ENCODE measurements around the gene HDGFL1. TPM values are rescaled to one million over a fixed set of nuclear protein-coding genes. Genes with fewer than 3 reads are reported as not detected.

The HDGFL1 gene
- total RNA-seq (not detected), polyA plus RNA-seq (not detected)
- long read RNA-seq, donor 1: 0 reads
- long read RNA-seq, donor 2: 0 reads

DNA sequence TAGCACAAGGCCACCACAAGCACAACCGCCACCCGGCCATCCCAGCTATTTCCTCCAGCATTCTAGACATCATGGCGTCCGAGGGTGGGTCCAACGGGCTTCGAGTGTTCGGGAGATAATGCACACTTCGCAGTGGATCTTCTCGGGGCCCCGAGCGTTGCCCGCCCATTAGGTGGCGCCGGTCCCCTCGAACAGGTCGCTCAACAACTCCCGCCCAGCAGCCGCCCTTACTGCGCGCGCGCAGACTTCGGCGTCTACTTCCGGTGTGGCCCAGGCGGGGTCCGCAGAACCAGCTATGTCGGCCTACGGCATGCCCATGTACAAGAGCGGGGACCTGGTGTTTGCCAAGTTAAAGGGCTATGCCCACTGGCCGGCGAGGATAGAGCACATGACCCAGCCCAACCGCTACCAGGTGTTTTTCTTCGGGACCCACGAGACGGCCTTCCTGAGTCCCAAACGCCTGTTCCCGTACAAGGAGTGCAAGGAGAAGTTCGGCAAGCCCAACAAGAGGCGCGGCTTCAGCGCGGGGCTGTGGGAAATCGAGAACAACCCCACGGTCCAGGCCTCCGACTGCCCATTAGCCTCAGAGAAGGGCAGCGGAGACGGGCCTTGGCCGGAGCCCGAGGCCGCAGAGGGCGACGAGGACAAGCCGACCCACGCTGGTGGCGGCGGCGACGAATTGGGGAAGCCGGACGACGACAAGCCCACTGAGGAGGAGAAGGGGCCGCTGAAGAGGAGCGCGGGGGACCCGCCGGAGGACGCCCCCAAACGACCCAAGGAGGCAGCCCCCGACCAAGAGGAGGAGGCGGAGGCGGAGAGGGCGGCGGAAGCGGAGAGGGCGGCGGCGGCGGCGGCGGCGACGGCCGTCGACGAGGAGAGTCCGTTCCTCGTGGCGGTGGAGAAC, at the start of gene HDGFL1:
Gene HDGFL1, plus strand, starts transcription at position 286 of the 904 bp plus-strand sequence. Its CDS starts 10 bp downstream, at position 296.
- H3K4me3 ChIP-seq (ENCODE audit: low read length in 2 of 2): no peak within 1 kb of the TSS
- no peaks in the 10 kb centered on the region for H3K36me3 ChIP-seq (ENCODE audit: control insufficient read depth in 1 of 2, insufficient read depth in 2 of 2, low read length in 1 of 2)
- H3K9me3 ChIP-seq (ENCODE audit: control insufficient read depth, low read length): no peaks in the 10 kb centered on the region
- H3K27ac ChIP-seq (ENCODE audit: low read depth in 1 of 2, low read length in 2 of 2): no peak within 1 kb of the TSS
- intact Hi-C loops (cut with DNase I): no loop called here
- DNase-seq (peak in 1 of 2 donors; percentile 69), ATAC-seq (ENCODE audit: low FRiP score) (no peak)
- no peaks in the 10 kb centered on the region for H3K4me1 ChIP-seq (ENCODE audit: control insufficient read depth in 1 of 2, insufficient read depth in 2 of 2, low read length in 2 of 2)
- 97 to 98% methylated on average over 82 to 89 of the region's 89 CpGs for WGBS, 2 donors
- H3K27me3 ChIP-seq (ENCODE audit: control insufficient read depth in 1 of 2, insufficient read depth in 2 of 2, low read length in 1 of 2): no peaks in the 10 kb centered on the region

- DNase-seq (no peak), ATAC-seq (ENCODE audit: low FRiP score) (no peak)
- WGBS, 2 donors: 83 to 87% methylated on average over 4 of the region's 4 CpGs
- H3K27me3 ChIP-seq (ENCODE audit: control insufficient read depth in 1 of 2, insufficient read depth in 2 of 2, low read length in 1 of 2): no peaks in the 10 kb centered on the region
- no peaks in the 10 kb centered on the region for H3K36me3 ChIP-seq (ENCODE audit: control insufficient read depth in 1 of 2, insufficient read depth in 2 of 2, low read length in 1 of 2)
- intact Hi-C loops (cut with DNase I): no loop called here
- no peak overlapping the region for H3K4me3 ChIP-seq (ENCODE audit: low read length in 2 of 2)
- H3K9me3 ChIP-seq (ENCODE audit: control insufficient read depth, low read length): no peaks in the 10 kb centered on the region
- H3K27ac ChIP-seq (ENCODE audit: low read depth in 1 of 2, low read length in 2 of 2): no peak overlapping the region
- H3K4me1 ChIP-seq (ENCODE audit: control insufficient read depth in 1 of 2, insufficient read depth in 2 of 2, low read length in 2 of 2): no peaks in the 10 kb centered on the region
Observed at GRCh38 chr6:22521035-22521434, 48.3 kb upstream of the HDGFL1 start.

GRCh38 chr6:22526736-22527135, 42.6 kb upstream of the HDGFL1 start:
- no peak overlapping the region for H3K27ac ChIP-seq (ENCODE audit: low read depth in 1 of 2, low read length in 2 of 2)
- no peaks in the 10 kb centered on the region for H3K9me3 ChIP-seq (ENCODE audit: control insufficient read depth, low read length)
- intact Hi-C loops (cut with DNase I): no loop called here
- H3K4me1 ChIP-seq (ENCODE audit: control insufficient read depth in 1 of 2, insufficient read depth in 2 of 2, low read length in 2 of 2): no peaks in the 10 kb centered on the region
- DNase-seq (no peak), ATAC-seq (ENCODE audit: low FRiP score) (no peak)
- H3K36me3 ChIP-seq (ENCODE audit: control insufficient read depth in 1 of 2, insufficient read depth in 2 of 2, low read length in 1 of 2): no peaks in the 10 kb centered on the region
- no peak overlapping the region for H3K4me3 ChIP-seq (ENCODE audit: low read length in 2 of 2)
- no peaks in the 10 kb centered on the region for H3K27me3 ChIP-seq (ENCODE audit: control insufficient read depth in 1 of 2, insufficient read depth in 2 of 2, low read length in 1 of 2)

DNA sequence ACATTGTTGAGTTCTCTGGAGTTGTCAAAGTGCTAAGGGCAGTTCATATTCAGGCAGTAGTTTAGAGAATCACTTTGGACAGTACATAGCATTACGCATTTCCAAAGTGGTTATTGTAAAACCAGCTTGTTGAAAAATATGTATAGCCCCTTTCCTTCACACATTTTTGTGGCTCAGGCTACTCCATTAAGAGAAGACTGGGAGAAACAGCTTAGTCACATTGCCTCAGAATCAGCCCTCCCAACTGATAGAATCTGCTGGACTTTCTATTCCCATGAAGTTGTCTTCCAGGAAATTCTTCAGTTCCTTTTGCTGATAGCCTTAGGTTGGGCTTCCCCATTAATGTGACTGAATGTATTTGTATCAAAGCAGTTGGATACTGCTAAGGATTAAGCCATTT, 39.5 kb upstream of the HDGFL1 start:
- WGBS, 2 donors: 97 to 99% methylated on average over 1 of the region's 1 CpG
- Histone ChIP-seq H3K36me3 (ENCODE audit: control insufficient read depth in 1 of 2, insufficient read depth in 2 of 2, low read length in 1 of 2) (no peaks in the 10 kb centered on the region), H3K27me3 (ENCODE audit: control insufficient read depth in 1 of 2, insufficient read depth in 2 of 2, low read length in 1 of 2) (no peaks in the 10 kb centered on the region), H3K27ac (ENCODE audit: low read depth in 1 of 2, low read length in 2 of 2) (no peak overlapping the region), H3K9me3 (ENCODE audit: control insufficient read depth, low read length) (no peaks in the 10 kb centered on the region), H3K4me1 (ENCODE audit: control insufficient read depth in 1 of 2, insufficient read depth in 2 of 2, low read length in 2 of 2) (no peaks in the 10 kb centered on the region), H3K4me3 (ENCODE audit: low read length in 2 of 2) (no peak overlapping the region)
- intact Hi-C loops (cut with DNase I): no loop called here
- ATAC-seq (ENCODE audit: low FRiP score) (no peak), DNase-seq (no peak)

DNA sequence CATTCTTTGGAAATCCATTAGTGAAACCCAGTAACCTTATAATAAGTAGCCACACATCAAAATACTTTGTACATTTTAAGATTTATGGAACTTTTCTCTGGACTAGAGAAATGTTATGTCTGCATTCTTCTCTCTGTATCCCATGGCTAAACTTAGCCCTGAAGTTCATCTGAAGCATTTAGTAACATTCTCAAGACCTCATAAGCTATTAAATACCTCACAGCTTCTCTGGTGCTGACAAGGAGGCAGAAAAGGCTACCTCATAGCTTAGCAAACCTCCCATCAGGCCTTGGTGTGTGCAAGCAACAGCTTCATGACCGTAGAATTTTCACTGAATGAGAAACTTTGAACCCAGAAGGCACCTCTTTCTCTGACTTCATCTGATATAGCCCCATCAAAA, 38.9 kb upstream of the HDGFL1 start:
- no peak overlapping the region for H3K27ac ChIP-seq (ENCODE audit: low read depth in 1 of 2, low read length in 2 of 2)
- H3K36me3 ChIP-seq (ENCODE audit: control insufficient read depth in 1 of 2, insufficient read depth in 2 of 2, low read length in 1 of 2): no peaks in the 10 kb centered on the region
- H3K9me3 ChIP-seq (ENCODE audit: control insufficient read depth, low read length): peaks cover 2% of the 10 kb centered on the region
- no peak overlapping the region for H3K4me3 ChIP-seq (ENCODE audit: low read length in 2 of 2)
- DNase-seq (no peak), ATAC-seq (ENCODE audit: low FRiP score) (no peak)
- intact Hi-C loops (cut with DNase I): no loop called here
- 89 to 91% methylated on average over 1 of the region's 1 CpG for WGBS, 2 donors
- no peaks in the 10 kb centered on the region for H3K4me1 ChIP-seq (ENCODE audit: control insufficient read depth in 1 of 2, insufficient read depth in 2 of 2, low read length in 2 of 2)
- no peaks in the 10 kb centered on the region for H3K27me3 ChIP-seq (ENCODE audit: control insufficient read depth in 1 of 2, insufficient read depth in 2 of 2, low read length in 1 of 2)

- no peaks in the 10 kb centered on the region for H3K36me3 ChIP-seq (ENCODE audit: control insufficient read depth in 1 of 2, insufficient read depth in 2 of 2, low read length in 1 of 2)
- DNase-seq: no peak
Observed at GRCh38 chr6:22536122-22536521, 33.2 kb upstream of the HDGFL1 start.

GRCh38 chr6:22544476-22544875, 24.9 kb upstream of the HDGFL1 start:
- no peak overlapping the region for H3K27ac ChIP-seq (ENCODE audit: low read depth in 1 of 2, low read length in 2 of 2)
- ATAC-seq (ENCODE audit: low FRiP score): no peak
- intact Hi-C loops (cut with DNase I): no loop called here
- H3K4me1 ChIP-seq (ENCODE audit: control insufficient read depth in 1 of 2, insufficient read depth in 2 of 2, low read length in 2 of 2): no peaks in the 10 kb centered on the region
- no peaks in the 10 kb centered on the region for H3K36me3 ChIP-seq (ENCODE audit: control insufficient read depth in 1 of 2, insufficient read depth in 2 of 2, low read length in 1 of 2)
- no peak for DNase-seq
- no peaks in the 10 kb centered on the region for H3K27me3 ChIP-seq (ENCODE audit: control insufficient read depth in 1 of 2, insufficient read depth in 2 of 2, low read length in 1 of 2)
- H3K4me3 ChIP-seq (ENCODE audit: low read length in 2 of 2): no peak overlapping the region
- peaks cover 3% of the 10 kb centered on the region for H3K9me3 ChIP-seq (ENCODE audit: control insufficient read depth, low read length)

More at GRCh38 chr6:22536122-22536521, 33.2 kb upstream of the HDGFL1 start:
- 88 to 95% methylated on average over 4 of the region's 4 CpGs for WGBS, 2 donors
- Histone ChIP-seq H3K27me3 (ENCODE audit: control insufficient read depth in 1 of 2, insufficient read depth in 2 of 2, low read length in 1 of 2) (no peaks in the 10 kb centered on the region), H3K27ac (ENCODE audit: low read depth in 1 of 2, low read length in 2 of 2) (no peak overlapping the region), H3K4me3 (ENCODE audit: low read length in 2 of 2) (no peak overlapping the region), H3K9me3 (ENCODE audit: control insufficient read depth, low read length) (peaks cover 2% of the 10 kb centered on the region), H3K4me1 (ENCODE audit: control insufficient read depth in 1 of 2, insufficient read depth in 2 of 2, low read length in 2 of 2) (no peaks in the 10 kb centered on the region)
- intact Hi-C loops (cut with DNase I): no loop called here
- ATAC-seq (ENCODE audit: low FRiP score): no peak

- 96 to 100% methylated on average over 2 of the region's 2 CpGs for WGBS, 2 donors
- ATAC-seq (ENCODE audit: low FRiP score) (no peak), DNase-seq (no peak)
- Histone ChIP-seq H3K9me3 (ENCODE audit: control insufficient read depth, low read length) (peaks cover 3% of the 10 kb centered on the region), H3K36me3 (ENCODE audit: control insufficient read depth in 1 of 2, insufficient read depth in 2 of 2, low read length in 1 of 2) (no peaks in the 10 kb centered on the region), H3K4me1 (ENCODE audit: control insufficient read depth in 1 of 2, insufficient read depth in 2 of 2, low read length in 2 of 2) (no peaks in the 10 kb centered on the region), H3K27ac (ENCODE audit: low read depth in 1 of 2, low read length in 2 of 2) (no peak overlapping the region), H3K4me3 (ENCODE audit: low read length in 2 of 2) (no peak overlapping the region), H3K27me3 (ENCODE audit: control insufficient read depth in 1 of 2, insufficient read depth in 2 of 2, low read length in 1 of 2) (no peaks in the 10 kb centered on the region)
- intact Hi-C loops (cut with DNase I): no loop called here
Observed at GRCh38 chr6:22545051-22545450, 24.3 kb upstream of the HDGFL1 start.

DNA sequence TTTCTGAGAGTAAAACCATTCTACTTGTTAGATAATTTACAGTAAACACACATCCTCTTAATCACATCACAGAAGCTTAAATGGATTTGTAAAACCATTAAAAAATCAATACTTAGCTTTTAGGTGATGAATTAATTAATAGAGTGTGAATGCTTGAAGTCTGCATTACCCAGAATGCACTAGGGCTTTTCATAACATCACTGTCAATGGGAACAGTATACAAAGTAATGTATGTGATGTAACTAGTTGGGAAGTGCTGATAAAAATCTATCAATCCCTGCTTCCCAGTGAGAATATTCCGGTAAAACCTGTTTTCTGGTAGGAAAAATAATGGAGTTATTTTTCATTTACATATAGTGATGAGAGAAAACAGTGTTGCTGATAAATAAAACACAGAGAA, 23.1 kb upstream of the HDGFL1 start:
- no peak overlapping the region for H3K4me3 ChIP-seq (ENCODE audit: low read length in 2 of 2)
- intact Hi-C loops (cut with DNase I): no loop called here
- no peak overlapping the region for H3K27ac ChIP-seq (ENCODE audit: low read depth in 1 of 2, low read length in 2 of 2)
- DNase-seq (no peak), ATAC-seq (ENCODE audit: low FRiP score) (no peak)
- H3K9me3 ChIP-seq (ENCODE audit: control insufficient read depth, low read length): peaks cover 3% of the 10 kb centered on the region
- 93 to 98% methylated on average over 1 of the region's 1 CpG for WGBS, 2 donors
- H3K27me3 ChIP-seq (ENCODE audit: control insufficient read depth in 1 of 2, insufficient read depth in 2 of 2, low read length in 1 of 2): no peaks in the 10 kb centered on the region
- H3K4me1 ChIP-seq (ENCODE audit: control insufficient read depth in 1 of 2, insufficient read depth in 2 of 2, low read length in 2 of 2): peaks cover 2 to 3% of the 10 kb centered on the region in 2 donors
- H3K36me3 ChIP-seq (ENCODE audit: control insufficient read depth in 1 of 2, insufficient read depth in 2 of 2, low read length in 1 of 2): no peaks in the 10 kb centered on the region

Data from aorta (tissue), 5 donors.